Panc1 (cell line): Measurements from ENCODE around the gene NFATC2IP. TPM values are rescaled to one million over a fixed set of nuclear protein-coding genes. Genes with fewer than 3 reads are reported as not detected.

Experiments used
- ATAC-seq: fragments of 200-7000 bp; cut with Tn5 transposase; 2 replicates; pipeline ENCODE4 v1.9.1; 2020; ENCODE audit warnings: mild to moderate bottlenecking, moderate library complexity
- BruUV-seq: library from RNA; stranded (reverse); fragments of 400-500 nt; replicated peaks from 2 replicates; lab custom pipeline; 2021; lab: Mats Ljungman, UMichigan
- CTCF ChIA-PET: fragments of 300-600 bp; sonication (Branson Sonifier 250); formaldehyde crosslinking; loops from one replicate; lab custom pipeline; 2022; ENCODE audit warnings: antibody characterized with exemption; lab: Charles Lee
- POLR2A ChIA-PET: fragments of 300-600 bp; sonication (Branson Sonifier 250); formaldehyde crosslinking; loops from one replicate; lab custom pipeline; 2022; ENCODE audit warnings: antibody characterized with exemption; lab: Charles Lee
- DNase-seq: peaks from one replicate; pipeline ENCODE4 v3.0.0-alpha.2; 2010; ENCODE audit warnings: low read depth, low spot score
- H3K27ac ChIP-seq: 2 replicates; pipeline ENCODE4 v1.5.1; 2011; ENCODE audit warnings: mild to moderate bottlenecking, low read length, inconsistent platforms
- H3K27me3 ChIP-seq: fragments of 200-500 bp; sonication (Bioruptor generic); 2 replicates; pipeline ENCODE4 v1.6.0; 2014; ENCODE audit warnings: low read length, inconsistent platforms; ENCODE audit not compliant: control insufficient read depth, insufficient read depth
- H3K36me3 ChIP-seq: fragments of 200-500 bp; sonication (Bioruptor generic); 2 replicates; pipeline ENCODE4 v1.5.1; 2014; ENCODE audit warnings: inconsistent platforms, mild to moderate bottlenecking, low read length, moderate library complexity; ENCODE audit not compliant: control insufficient read depth, insufficient read depth
- H3K4me1 ChIP-seq: 2 replicates; pipeline ENCODE4 v1.5.1; 2011; ENCODE audit warnings: inconsistent platforms, mild to moderate bottlenecking, low read length, moderate library complexity; ENCODE audit not compliant: control insufficient read depth, insufficient read depth
- H3K4me3 ChIP-seq, 2 experiments: 2 replicates each; pipeline ENCODE4 v1.5.1; 2011 to 2012; ENCODE audit warnings: low read depth in 2 of 2, low read length in 2 of 2, mild to moderate bottlenecking in 2 of 2, inconsistent platforms in 1 of 2, moderate library complexity in 1 of 2
- H3K9me3 ChIP-seq: fragments of 200-500 bp; sonication (Bioruptor generic); 2 replicates; pipeline ENCODE4 v1.5.1; 2014; ENCODE audit warnings: low read depth, mild to moderate bottlenecking, inconsistent platforms, low read length, moderate library complexity; ENCODE audit not compliant: control insufficient read depth, insufficient read depth
- POLR2AphosphoS5 ChIP-seq: IDR thresholded peaks from 2 replicates; pipeline ENCODE4 v1.6.1; 2012; ENCODE audit warnings: mild to moderate bottlenecking, low read depth, low read length, moderate library complexity
- SIN3A ChIP-seq: IDR thresholded peaks from 2 replicates; pipeline ENCODE4 v1.6.1; 2012; ENCODE audit warnings: low read depth, mild to moderate bottlenecking, low read length, moderate library complexity, borderline replicate concordance; ENCODE audit not compliant: insufficient read depth
- TCF7L2 ChIP-seq: IDR thresholded peaks from 2 replicates; pipeline ENCODE4 v1.6.1; 2011; ENCODE audit warnings: mild to moderate bottlenecking, low read depth, low read length, inconsistent platforms
- in situ Hi-C: cut with HindIII; loops from 2 replicates; pipeline ENCODE4 v1.10.0; 2016; ENCODE audit warnings: low sequenced_read_pairs, low pct_unique_long_range_greater_than_20kb
- intact Hi-C: fragments of 100-400 bp; cut with micrococcal nuclease; formaldehyde crosslinking; loops from one replicate; pipeline ENCODE4 v1.10.0; 2022; ENCODE audit not compliant: unreplicated experiment
- total RNA-seq: library from RNA; stranded (reverse); gene quantifications from one replicate; pipeline ENCODE4 v1.2.1, GENCODE V29; 2021; ENCODE audit not compliant: unreplicated experiment
- TF ChIP-seq, protein P1 (sequence below): fragments of 450-650 bp; IDR thresholded peaks from 2 replicates; pipeline ENCODE4 v1.5.1; 2017; ENCODE audit warnings: mild to moderate bottlenecking
- TF ChIP-seq, protein P2 (sequence below), 2 experiments: IDR thresholded peaks; 2 replicates each; pipeline ENCODE4 v1.6.1; 2011 to 2012; ENCODE audit warnings: low read depth in 2 of 2, control low read depth in 1 of 2, low read length in 1 of 2, mild to moderate bottlenecking in 1 of 2, moderate library complexity in 1 of 2; ENCODE audit not compliant: insufficient read depth in 1 of 2

Gene NFATC2IP
- total RNA-seq, 1 experiment from 2014 or later: 47.3 TPM

DNA sequence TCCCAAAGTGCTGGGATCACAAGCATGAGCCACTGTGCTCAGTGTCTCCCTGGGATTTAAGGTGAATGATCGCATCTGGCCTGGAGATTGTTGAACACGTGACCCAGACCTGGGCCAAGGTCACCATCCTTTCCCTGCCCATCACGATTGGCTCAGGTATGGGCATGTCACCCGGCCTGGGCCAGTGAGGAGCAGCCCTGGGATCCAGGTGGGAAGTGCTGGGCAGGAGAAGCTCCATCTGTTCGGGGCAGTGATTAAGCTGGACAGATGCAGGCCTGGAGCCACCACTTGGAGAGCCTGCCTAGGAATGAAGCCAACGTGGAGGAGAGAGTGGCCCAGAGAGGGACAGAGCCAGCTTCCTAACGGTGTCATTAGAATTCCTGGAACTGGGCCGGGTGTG lies 41.0 kb downstream of the NFATC2IP start:
- ATAC-seq: no peak; the same call in 1 of the 2 replicates
- TF ChIP-seq, protein P1, sequence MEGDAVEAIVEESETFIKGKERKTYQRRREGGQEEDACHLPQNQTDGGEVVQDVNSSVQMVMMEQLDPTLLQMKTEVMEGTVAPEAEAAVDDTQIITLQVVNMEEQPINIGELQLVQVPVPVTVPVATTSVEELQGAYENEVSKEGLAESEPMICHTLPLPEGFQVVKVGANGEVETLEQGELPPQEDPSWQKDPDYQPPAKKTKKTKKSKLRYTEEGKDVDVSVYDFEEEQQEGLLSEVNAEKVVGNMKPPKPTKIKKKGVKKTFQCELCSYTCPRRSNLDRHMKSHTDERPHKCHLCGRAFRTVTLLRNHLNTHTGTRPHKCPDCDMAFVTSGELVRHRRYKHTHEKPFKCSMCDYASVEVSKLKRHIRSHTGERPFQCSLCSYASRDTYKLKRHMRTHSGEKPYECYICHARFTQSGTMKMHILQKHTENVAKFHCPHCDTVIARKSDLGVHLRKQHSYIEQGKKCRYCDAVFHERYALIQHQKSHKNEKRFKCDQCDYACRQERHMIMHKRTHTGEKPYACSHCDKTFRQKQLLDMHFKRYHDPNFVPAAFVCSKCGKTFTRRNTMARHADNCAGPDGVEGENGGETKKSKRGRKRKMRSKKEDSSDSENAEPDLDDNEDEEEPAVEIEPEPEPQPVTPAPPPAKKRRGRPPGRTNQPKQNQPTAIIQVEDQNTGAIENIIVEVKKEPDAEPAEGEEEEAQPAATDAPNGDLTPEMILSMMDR: no peak
- TF ChIP-seq, protein P2, sequence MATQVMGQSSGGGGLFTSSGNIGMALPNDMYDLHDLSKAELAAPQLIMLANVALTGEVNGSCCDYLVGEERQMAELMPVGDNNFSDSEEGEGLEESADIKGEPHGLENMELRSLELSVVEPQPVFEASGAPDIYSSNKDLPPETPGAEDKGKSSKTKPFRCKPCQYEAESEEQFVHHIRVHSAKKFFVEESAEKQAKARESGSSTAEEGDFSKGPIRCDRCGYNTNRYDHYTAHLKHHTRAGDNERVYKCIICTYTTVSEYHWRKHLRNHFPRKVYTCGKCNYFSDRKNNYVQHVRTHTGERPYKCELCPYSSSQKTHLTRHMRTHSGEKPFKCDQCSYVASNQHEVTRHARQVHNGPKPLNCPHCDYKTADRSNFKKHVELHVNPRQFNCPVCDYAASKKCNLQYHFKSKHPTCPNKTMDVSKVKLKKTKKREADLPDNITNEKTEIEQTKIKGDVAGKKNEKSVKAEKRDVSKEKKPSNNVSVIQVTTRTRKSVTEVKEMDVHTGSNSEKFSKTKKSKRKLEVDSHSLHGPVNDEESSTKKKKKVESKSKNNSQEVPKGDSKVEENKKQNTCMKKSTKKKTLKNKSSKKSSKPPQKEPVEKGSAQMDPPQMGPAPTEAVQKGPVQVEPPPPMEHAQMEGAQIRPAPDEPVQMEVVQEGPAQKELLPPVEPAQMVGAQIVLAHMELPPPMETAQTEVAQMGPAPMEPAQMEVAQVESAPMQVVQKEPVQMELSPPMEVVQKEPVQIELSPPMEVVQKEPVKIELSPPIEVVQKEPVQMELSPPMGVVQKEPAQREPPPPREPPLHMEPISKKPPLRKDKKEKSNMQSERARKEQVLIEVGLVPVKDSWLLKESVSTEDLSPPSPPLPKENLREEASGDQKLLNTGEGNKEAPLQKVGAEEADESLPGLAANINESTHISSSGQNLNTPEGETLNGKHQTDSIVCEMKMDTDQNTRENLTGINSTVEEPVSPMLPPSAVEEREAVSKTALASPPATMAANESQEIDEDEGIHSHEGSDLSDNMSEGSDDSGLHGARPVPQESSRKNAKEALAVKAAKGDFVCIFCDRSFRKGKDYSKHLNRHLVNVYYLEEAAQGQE (IDR thresholded peaks at IDR 0.05; ENCODE audit: insufficient read depth in 1 of 2, low read depth in 2 of 2, low read length in 1 of 2): no peak
- TF ChIP-seq POLR2AphosphoS5 (no peak), SIN3A (no peak), TCF7L2 (no peak)

DNA sequence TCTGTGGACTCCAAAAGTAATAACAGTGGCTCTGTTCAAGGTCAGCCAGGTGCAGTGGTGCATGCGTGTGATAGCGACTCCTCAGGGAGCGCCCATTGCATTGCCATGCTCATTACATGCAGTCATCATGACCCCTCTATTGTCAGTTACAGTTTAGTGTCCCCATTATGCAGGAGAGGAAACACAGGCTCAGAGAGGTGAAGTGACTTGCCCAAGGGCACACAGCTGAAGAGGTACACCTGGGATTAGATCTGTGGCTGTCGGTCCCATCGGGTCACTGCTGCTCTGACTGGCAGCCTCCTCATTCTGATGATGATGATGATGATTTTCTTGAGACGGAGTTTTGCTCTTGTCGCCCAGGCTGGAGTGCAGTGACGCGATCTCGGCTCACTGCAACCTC lies 41.8 kb downstream of the NFATC2IP start:
- CTCF ChIA-PET: no interaction called here

More for the DNA sequence above, 41.0 kb downstream of the NFATC2IP start:
- no peaks in the 10 kb centered on the region for H3K9me3 ChIP-seq
- no peaks in the 10 kb centered on the region for H3K27me3 ChIP-seq
- H3K4me3 ChIP-seq: no peak overlapping the region
- CTCF ChIA-PET: no interaction called here
- POLR2A ChIA-PET: no interaction called here
- H3K4me1 ChIP-seq: no peaks in the 10 kb centered on the region
- intact Hi-C loops (no loop called here), in situ Hi-C loops (no loop called here)
- no peaks in the 10 kb centered on the region for H3K36me3 ChIP-seq
- no peak overlapping the region for H3K27ac ChIP-seq
- DNase-seq: no peak
- no TSS peak for BruUV-seq

More for the DNA sequence above, 41.8 kb downstream of the NFATC2IP start:
- DNase-seq (no peak), ATAC-seq (no peak)
- in situ Hi-C loops: no loop called here
- no peaks in the 10 kb centered on the region for H3K36me3 ChIP-seq
- H3K27me3 ChIP-seq: no peaks in the 10 kb centered on the region
- H3K4me3 ChIP-seq: no peak overlapping the region
- intact Hi-C loops: no loop called here
- TF ChIP-seq SIN3A: no peak
- TF ChIP-seq, protein P1: no peak
- TF ChIP-seq, protein P2 (IDR thresholded peaks at IDR 0.05; ENCODE audit: insufficient read depth in 1 of 2, low read depth in 2 of 2, low read length in 1 of 2): no peak
- TF ChIP-seq TCF7L2: no peak
- TF ChIP-seq POLR2AphosphoS5: no peak
- POLR2A ChIA-PET: no interaction called here
- H3K4me1 ChIP-seq: no peaks in the 10 kb centered on the region
- no peaks in the 10 kb centered on the region for H3K9me3 ChIP-seq
- BruUV-seq: no TSS peak
- H3K27ac ChIP-seq: no peak overlapping the region
